ENCODE measurements around the gene PTPRK. TPM values are rescaled to one million over a fixed set of nuclear protein-coding genes. Genes with fewer than 3 reads are reported as not detected.

Gene PTPRK
- total RNA-seq, 1 experiment from 2014 or later = 265 TPM

DNA sequence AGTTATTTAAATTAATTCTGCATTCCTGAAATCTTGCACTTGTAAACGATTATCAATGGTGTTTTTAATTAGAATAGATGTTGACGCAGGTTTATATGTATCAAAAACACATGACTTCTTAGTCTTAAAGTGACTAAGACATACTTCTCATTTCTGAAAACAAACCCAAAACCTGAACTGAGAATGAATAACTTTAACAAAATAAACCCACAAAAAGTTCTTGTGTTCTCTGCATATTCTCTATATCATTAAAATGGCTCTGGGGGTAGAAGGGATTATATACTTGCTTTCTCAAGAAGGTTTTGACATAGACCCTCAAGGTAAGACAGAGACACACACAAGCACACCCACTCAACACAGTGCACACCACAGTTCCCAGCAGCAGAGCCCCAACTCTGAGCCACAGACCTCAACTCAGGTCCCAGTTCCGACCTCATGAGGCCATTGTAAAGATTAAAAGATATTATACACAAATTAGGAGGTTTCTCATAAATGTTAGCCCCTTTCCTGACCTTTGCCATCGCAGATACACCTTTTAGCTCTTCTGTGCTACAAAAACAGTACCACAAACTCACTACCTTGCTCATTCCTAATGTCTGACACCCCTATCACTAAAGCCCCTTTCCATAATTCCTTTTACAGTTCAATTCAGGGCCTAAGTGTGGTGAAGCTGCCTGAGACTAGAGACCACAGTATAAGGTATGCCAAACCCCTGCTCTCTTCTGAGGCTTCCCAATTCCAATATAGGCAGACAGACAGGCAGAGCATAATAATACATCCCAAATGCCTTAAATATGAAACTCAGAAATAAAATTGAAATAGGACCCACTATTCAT, 267.8 kb downstream of the PTPRK start:
- TF ChIP-seq, protein P1, sequence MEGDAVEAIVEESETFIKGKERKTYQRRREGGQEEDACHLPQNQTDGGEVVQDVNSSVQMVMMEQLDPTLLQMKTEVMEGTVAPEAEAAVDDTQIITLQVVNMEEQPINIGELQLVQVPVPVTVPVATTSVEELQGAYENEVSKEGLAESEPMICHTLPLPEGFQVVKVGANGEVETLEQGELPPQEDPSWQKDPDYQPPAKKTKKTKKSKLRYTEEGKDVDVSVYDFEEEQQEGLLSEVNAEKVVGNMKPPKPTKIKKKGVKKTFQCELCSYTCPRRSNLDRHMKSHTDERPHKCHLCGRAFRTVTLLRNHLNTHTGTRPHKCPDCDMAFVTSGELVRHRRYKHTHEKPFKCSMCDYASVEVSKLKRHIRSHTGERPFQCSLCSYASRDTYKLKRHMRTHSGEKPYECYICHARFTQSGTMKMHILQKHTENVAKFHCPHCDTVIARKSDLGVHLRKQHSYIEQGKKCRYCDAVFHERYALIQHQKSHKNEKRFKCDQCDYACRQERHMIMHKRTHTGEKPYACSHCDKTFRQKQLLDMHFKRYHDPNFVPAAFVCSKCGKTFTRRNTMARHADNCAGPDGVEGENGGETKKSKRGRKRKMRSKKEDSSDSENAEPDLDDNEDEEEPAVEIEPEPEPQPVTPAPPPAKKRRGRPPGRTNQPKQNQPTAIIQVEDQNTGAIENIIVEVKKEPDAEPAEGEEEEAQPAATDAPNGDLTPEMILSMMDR (IDR thresholded peaks at IDR 0.05; ENCODE audit: unreplicated experiment) = no peak
- H3K4me1 Mint-ChIP-seq (ENCODE audit: low read depth, unreplicated experiment) = peaks cover 23% of the 10 kb centered on the region
- H3K4me3 Mint-ChIP-seq (ENCODE audit: low read depth, unreplicated experiment) = no peak overlapping the region
- DNase-seq = no peak
- H3K27ac Mint-ChIP-seq (ENCODE audit: unreplicated experiment) = no peak overlapping the region
- H3K9me3 Mint-ChIP-seq (ENCODE audit: low read depth, unreplicated experiment) = no peaks in the 10 kb centered on the region
- CTCF ChIA-PET = no interaction called here
- no TSS peak for BruUV-seq (replicated peaks)
- H3K27me3 Mint-ChIP-seq (ENCODE audit: unreplicated experiment) = no peaks in the 10 kb centered on the region
- H3K36me3 Mint-ChIP-seq (ENCODE audit: insufficient read depth, unreplicated experiment) = peaks cover 10% of the 10 kb centered on the region
- intact Hi-C loops (cut with micrococcal nuclease; ENCODE audit: unreplicated experiment) = loop anchor here (5.0 kb wide), 1 partner anchor 250 kb away; no protein-coding TSS in a partner anchor

DNA sequence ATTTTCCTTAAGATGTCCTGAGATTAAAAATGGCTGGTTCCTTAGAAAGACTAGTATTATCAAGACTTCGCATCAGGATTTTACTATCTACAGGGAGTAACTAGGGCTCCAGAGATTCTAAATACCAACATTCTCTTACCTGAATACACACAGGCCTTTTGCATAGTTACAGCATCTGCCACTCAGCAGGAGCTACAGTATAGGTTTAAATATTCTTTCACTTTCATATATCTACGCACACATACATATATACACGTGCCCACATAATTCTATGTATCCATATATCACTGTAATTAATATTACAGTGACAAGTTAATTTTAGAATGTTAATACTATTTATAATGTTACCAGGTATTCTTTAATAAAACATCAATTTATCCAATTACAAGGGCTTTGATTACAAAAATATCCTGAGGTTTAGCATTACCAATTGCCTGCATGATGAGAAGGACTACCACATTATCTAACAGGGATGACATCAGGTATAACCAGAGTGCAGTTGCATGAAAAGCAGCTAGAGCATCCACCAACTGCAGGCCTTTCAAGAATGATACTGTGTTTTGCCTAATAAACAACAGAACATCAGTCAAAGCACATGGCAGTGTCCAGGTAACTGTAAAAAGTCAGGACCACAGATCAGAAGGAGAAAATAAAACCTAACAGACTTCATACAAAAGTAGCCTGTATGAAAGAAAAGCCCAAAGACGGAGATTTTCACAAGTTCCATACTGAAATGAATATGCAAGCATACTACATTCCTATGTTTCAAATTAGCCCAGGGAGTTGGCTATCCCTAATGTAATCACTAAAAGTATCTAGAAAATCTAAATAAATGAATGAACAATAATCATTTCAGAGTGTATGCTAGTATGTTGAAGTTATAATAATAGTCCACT, 268.7 kb downstream of the PTPRK start:
- intact Hi-C loops (cut with micrococcal nuclease; ENCODE audit: unreplicated experiment) = loop anchor here (5.0 kb wide), 1 partner anchor 249 kb away; no protein-coding TSS in a partner anchor
- TF ChIP-seq, protein P1 (IDR thresholded peaks at IDR 0.05; ENCODE audit: unreplicated experiment) = no peak
- no TSS peak for BruUV-seq (replicated peaks)
- no peak for DNase-seq
- H3K27ac Mint-ChIP-seq (ENCODE audit: unreplicated experiment) = no peak overlapping the region
- no peaks in the 10 kb centered on the region for H3K9me3 Mint-ChIP-seq (ENCODE audit: low read depth, unreplicated experiment)
- H3K36me3 Mint-ChIP-seq (ENCODE audit: insufficient read depth, unreplicated experiment) = peaks cover 10% of the 10 kb centered on the region
- peaks cover 23% of the 10 kb centered on the region for H3K4me1 Mint-ChIP-seq (ENCODE audit: low read depth, unreplicated experiment)
- no peaks in the 10 kb centered on the region for H3K27me3 Mint-ChIP-seq (ENCODE audit: unreplicated experiment)
- no peak overlapping the region for H3K4me3 Mint-ChIP-seq (ENCODE audit: low read depth, unreplicated experiment)
- CTCF ChIA-PET = no interaction called here

DNA sequence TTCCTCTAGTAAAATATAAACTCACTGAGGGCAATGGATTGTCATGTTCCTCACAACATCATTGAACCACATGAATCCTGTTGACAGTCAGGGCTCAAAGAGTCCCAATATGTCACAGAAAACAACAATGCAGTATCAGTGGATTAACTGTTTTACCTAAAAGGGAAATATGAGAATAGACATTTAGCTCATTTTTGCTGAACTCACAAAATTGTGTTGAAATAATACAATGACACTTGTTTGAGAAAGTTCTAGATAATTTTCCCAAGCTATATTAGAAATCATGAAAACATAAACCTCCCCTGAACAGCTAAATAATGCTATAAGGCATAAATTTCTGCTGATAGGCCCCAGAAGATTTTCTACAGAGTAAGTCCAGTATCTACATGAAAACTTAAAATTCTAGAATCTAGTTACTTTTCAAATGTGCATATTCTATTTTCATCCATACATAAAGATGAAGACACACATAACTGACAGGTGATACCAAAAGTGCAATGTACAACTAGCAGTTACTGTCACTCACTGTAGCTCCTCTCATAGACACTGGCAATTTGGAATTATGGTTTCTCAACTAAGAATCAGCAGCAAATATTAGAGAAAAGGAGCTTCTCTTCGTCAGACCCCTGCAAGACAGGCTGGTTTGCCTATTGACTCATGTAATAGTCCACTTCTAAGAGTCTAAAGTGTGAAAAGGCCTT, 269.9 kb downstream of the PTPRK start:
- intact Hi-C loops (cut with micrococcal nuclease; ENCODE audit: unreplicated experiment) = loop anchor here (5.0 kb wide), 1 partner anchor 248 kb away; no protein-coding TSS in a partner anchor
- BruUV-seq (replicated peaks) = no TSS peak
- TF ChIP-seq, protein P1 (IDR thresholded peaks at IDR 0.05; ENCODE audit: unreplicated experiment) = no peak
- Mint-ChIP-seq H3K4me1 (ENCODE audit: low read depth, unreplicated experiment) (peaks cover 23% of the 10 kb centered on the region), H3K9me3 (ENCODE audit: low read depth, unreplicated experiment) (no peaks in the 10 kb centered on the region), H3K36me3 (ENCODE audit: insufficient read depth, unreplicated experiment) (peaks cover 5% of the 10 kb centered on the region), H3K27ac (ENCODE audit: unreplicated experiment) (no peak overlapping the region), H3K4me3 (ENCODE audit: low read depth, unreplicated experiment) (no peak overlapping the region), H3K27me3 (ENCODE audit: unreplicated experiment) (no peaks in the 10 kb centered on the region)
- CTCF ChIA-PET = interaction anchor here (1.1 kb wide), 1 partner anchor 311 kb away, joined by 3 read pairs; no protein-coding TSS in a partner anchor
- no peak for DNase-seq

DNA sequence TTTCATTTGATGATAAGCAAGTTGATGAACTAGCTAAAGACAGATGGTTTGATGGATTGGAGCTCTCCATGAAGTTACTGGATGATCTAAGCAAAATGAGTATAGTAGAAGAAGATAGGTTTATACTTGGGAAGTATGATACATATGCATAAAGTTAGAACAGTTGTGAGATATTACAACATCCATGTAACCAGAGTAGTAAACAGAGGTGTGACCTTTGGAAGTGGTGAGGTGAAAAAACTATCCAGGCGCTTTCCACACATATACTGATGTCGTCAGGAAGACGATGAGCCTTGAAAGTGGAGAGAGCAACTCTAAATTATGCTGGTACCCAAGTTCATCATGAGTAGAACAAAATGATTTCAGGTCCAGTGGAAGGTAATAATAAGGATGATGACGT, 271.0 kb downstream of the PTPRK start:
- DNase-seq = no peak
- TF ChIP-seq, protein P1 (IDR thresholded peaks at IDR 0.05; ENCODE audit: unreplicated experiment) = no peak
- Mint-ChIP-seq H3K9me3 (ENCODE audit: low read depth, unreplicated experiment) (no peaks in the 10 kb centered on the region), H3K27me3 (ENCODE audit: unreplicated experiment) (no peaks in the 10 kb centered on the region), H3K27ac (ENCODE audit: unreplicated experiment) (no peak overlapping the region), H3K36me3 (ENCODE audit: insufficient read depth, unreplicated experiment) (no peaks in the 10 kb centered on the region), H3K4me1 (ENCODE audit: low read depth, unreplicated experiment) (peaks cover 26% of the 10 kb centered on the region), H3K4me3 (ENCODE audit: low read depth, unreplicated experiment) (no peak overlapping the region)
- intact Hi-C loops (cut with micrococcal nuclease; ENCODE audit: unreplicated experiment) = no loop called here
- no TSS peak for BruUV-seq (replicated peaks)
- CTCF ChIA-PET = no interaction called here
